Progenitor cell of endocrine pancreas (in vitro differentiated cells): Measurements from ENCODE around the gene DCUN1D2. TPM values are rescaled to one million over a fixed set of nuclear protein-coding genes. Genes with fewer than 3 reads are reported as not detected.

Experiments
- DNase-seq: peaks from one replicate; pipeline ENCODE4 v3.0.0; 2021; ENCODE audit warnings: low spot score; ENCODE audit not compliant: unreplicated experiment
- H3K27ac Mint-ChIP-seq: 2 replicates; pipeline ENCODE4 v1.8.0; 2021; ENCODE audit warnings: mild to moderate bottlenecking, moderate library complexity, mixed read lengths
- H3K27me3 Mint-ChIP-seq: 2 replicates; pipeline ENCODE4 v1.8.0; 2021; ENCODE audit warnings: mixed read lengths
- H3K36me3 Mint-ChIP-seq: 2 replicates; pipeline ENCODE4 v1.8.0; 2022; ENCODE audit warnings: mixed read lengths; ENCODE audit not compliant: insufficient read depth
- H3K4me1 Mint-ChIP-seq: 2 replicates; pipeline ENCODE4 v1.8.0; 2021; ENCODE audit warnings: low read depth, mixed read lengths
- H3K4me3 Mint-ChIP-seq: 2 replicates; pipeline ENCODE4 v1.8.0; 2021; ENCODE audit warnings: low read depth, mild to moderate bottlenecking, moderate library complexity, mixed read lengths
- H3K9me3 Mint-ChIP-seq: 2 replicates; pipeline ENCODE4 v1.8.0; 2021; ENCODE audit warnings: low read depth, mixed read lengths
- CTCF ChIP-seq: fragments of 200-600 bp; sonication (generic); IDR thresholded peaks from one replicate; pipeline ENCODE4 v1.5.0; 2021; ENCODE audit warnings: antibody characterized with exemption, mild to moderate bottlenecking; ENCODE audit not compliant: unreplicated experiment
- total RNA-seq: library from RNA; stranded (reverse); gene quantifications from 2 replicates; pipeline ENCODE4 v1.2.1, GENCODE V29; 2021

The DCUN1D2 gene
- total RNA-seq, 1 donor from 2014 or later: 51.2 TPM

- Mint-ChIP-seq H3K27me3 (no peaks in the 10 kb centered on the region), H3K9me3 (no peaks in the 10 kb centered on the region), H3K36me3 (peaks cover 12% of the 10 kb centered on the region), H3K4me3 (peak overlapping the region; percentile 63), H3K27ac (peak overlapping the region; percentile 92), H3K4me1 (peaks cover 41% of the 10 kb centered on the region)
- no peak for DNase-seq
- TF ChIP-seq CTCF: no peak
Measured at GRCh38 chr13:113493315-113493951, 2.9 kb upstream of the DCUN1D2 start.

DNA sequence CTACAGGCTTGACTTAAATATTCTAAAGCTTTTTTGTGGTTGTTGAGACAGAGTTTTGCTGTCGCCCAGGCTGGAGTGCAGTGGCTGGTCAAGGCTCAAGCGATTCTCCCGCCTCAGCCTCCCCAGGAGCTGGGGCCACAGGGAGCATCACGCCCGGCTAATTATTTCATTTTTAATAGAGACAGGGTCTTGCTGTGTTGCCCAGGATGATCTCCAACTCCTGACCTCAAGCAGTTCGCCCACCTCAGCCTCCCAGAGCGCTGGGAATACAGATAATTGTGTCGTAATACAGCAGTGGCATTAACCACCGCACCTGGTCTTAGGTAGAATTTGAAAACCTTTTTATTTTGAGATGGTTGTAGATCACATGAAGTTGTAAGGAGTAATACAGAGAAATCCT lies 1.5 kb upstream of the DCUN1D2 start:
- H3K27me3 Mint-ChIP-seq: no peaks in the 10 kb centered on the region
- TF ChIP-seq CTCF: no peak
- H3K9me3 Mint-ChIP-seq: no peaks in the 10 kb centered on the region
- peak overlapping the region; percentile 84 for H3K27ac Mint-ChIP-seq
- H3K4me1 Mint-ChIP-seq: peaks cover 47% of the 10 kb centered on the region
- H3K4me3 Mint-ChIP-seq: peak overlapping the region; percentile 78
- peaks cover 10% of the 10 kb centered on the region for H3K36me3 Mint-ChIP-seq
- DNase-seq: no peak

GRCh38 chr13:113491418-113491883 lies 940 bp upstream of the DCUN1D2 start:
- Mint-ChIP-seq H3K27ac (peak overlapping the region; percentile 84), H3K27me3 (no peaks in the 10 kb centered on the region), H3K36me3 (peaks cover 10% of the 10 kb centered on the region), H3K4me3 (peak overlapping the region; percentile 78), H3K4me1 (peaks cover 47% of the 10 kb centered on the region), H3K9me3 (no peaks in the 10 kb centered on the region)
- peak; percentile 25 for DNase-seq
- no peak for TF ChIP-seq CTCF

GRCh38 chr13:113489549-113490495 lies 689 bp downstream of the DCUN1D2 start:
- Mint-ChIP-seq H3K36me3 (no peaks in the 10 kb centered on the region), H3K27ac (peak overlapping the region; percentile 96), H3K4me3 (peak overlapping the region; percentile 91), H3K9me3 (no peaks in the 10 kb centered on the region), H3K4me1 (peaks cover 42% of the 10 kb centered on the region), H3K27me3 (no peaks in the 10 kb centered on the region)
- TF ChIP-seq CTCF: no peak
- DNase-seq: no peak

- H3K27me3 Mint-ChIP-seq: no peaks in the 10 kb centered on the region
- H3K4me1 Mint-ChIP-seq: peaks cover 41% of the 10 kb centered on the region
- peak; percentile 52 for TF ChIP-seq CTCF
Measured at GRCh38 chr13:113489171-113489548, 1.4 kb downstream of the DCUN1D2 start.

More at GRCh38 chr13:113489171-113489548, 1.4 kb downstream of the DCUN1D2 start:
- no peak for DNase-seq
- Mint-ChIP-seq H3K36me3 (peaks cover 2% of the 10 kb centered on the region), H3K9me3 (no peaks in the 10 kb centered on the region), H3K27ac (peak overlapping the region; percentile 96), H3K4me3 (peak overlapping the region; percentile 91)
